HepG2 (cell line): Measurements from ENCODE around the gene XRCC3. TPM values are rescaled to one million over a fixed set of nuclear protein-coding genes. Genes with fewer than 3 reads are reported as not detected.

Experiments used
- ATAC-seq: fragments of 200-7000 bp; cut with Tn5 transposase; 3 replicates; pipeline ENCODE4 v1.9.1; 2020; ENCODE audit warnings: mild to moderate bottlenecking, moderate library complexity
- BruUV-seq: library from RNA; stranded (reverse); fragments of 400-500 nt; replicated peaks from 2 replicates; lab custom pipeline; 2021; lab: Mats Ljungman, UMichigan
- CTCF ChIA-PET: fragments of 300-600 bp; formaldehyde crosslinking; extraction: SDS; loops from one replicate; lab custom pipeline; 2021; ENCODE audit warnings: low total read pairs, inconsistent platforms, low intra/inter-chr PET ratio; lab: Yijun Ruan, JAX
- POLR2A ChIA-PET: fragments of 350-600 bp; sonication (Branson Sonifier 250); formaldehyde crosslinking; loops from one replicate; lab custom pipeline; 2020; ENCODE audit warnings: antibody characterized with exemption, inconsistent platforms; lab: Yijun Ruan, JAX
- DNase-seq: peaks from one replicate; pipeline ENCODE4 v3.0.0-alpha.2; 2015; ENCODE audit warnings: low spot score
- FAIRE-seq: peaks from 3 replicates; lab custom pipeline; 2011; peaks lifted over from hg19 to GRCh38; lab: Jason Lieb, UNC
- H2AFZ ChIP-seq: one replicate; pipeline ENCODE4 v1.6.1; 2011; ENCODE audit warnings: low read length, inconsistent platforms
- H3K27ac ChIP-seq: fragments of 300-600 bp; 3 replicates; pipeline ENCODE4 v1.8.0; 2011; ENCODE audit warnings: mixed run types, mild to moderate bottlenecking, mixed read lengths, low read length, inconsistent platforms; ENCODE audit not compliant: insufficient read depth; ENCODE audit errors: extremely low read length
- H3K27me3 ChIP-seq, 2 experiments: fragments of 200-600 bp in 1 of 2; 2 replicates in 1 of 2; 3 replicates in 1 of 2; pipeline versions ENCODE4 v1.6.0 to v1.8.0; 2011; ENCODE audit warnings: low read length in 2 of 2, mild to moderate bottlenecking in 2 of 2, moderate library complexity in 2 of 2, inconsistent platforms in 1 of 2; ENCODE audit not compliant: insufficient read depth in 2 of 2, control insufficient read depth in 1 of 2
- H3K36me3 ChIP-seq, 2 experiments: fragments of 200-600 bp in 1 of 2; replicated peaks in 1 of 2; 2 replicates in 1 of 2; 3 replicates in 1 of 2; pipeline versions ENCODE4 v1.5.1 to v1.8.0; 2011; ENCODE audit warnings: low read length in 2 of 2, inconsistent platforms in 1 of 2; ENCODE audit not compliant: insufficient read depth in 2 of 2, control insufficient read depth in 1 of 2
- H3K4me1 ChIP-seq: 2 replicates; pipeline ENCODE4 v1.5.1; 2012; ENCODE audit warnings: low read length, inconsistent platforms; ENCODE audit not compliant: insufficient read depth
- H3K4me2 ChIP-seq: 2 replicates; pipeline ENCODE4 v1.6.0; 2011; ENCODE audit warnings: low read depth, low read length, inconsistent platforms
- H3K4me3 ChIP-seq, 3 experiments: fragments of 200-600 bp in 1 of 3; sonication (generic), shearing (Covaris generic) in 1 of 3; replicated peaks in 1 of 3; 2 replicates each; pipeline ENCODE4 v1.5.1; 2011 to 2016; ENCODE audit warnings: low read length in 3 of 3, inconsistent platforms in 2 of 3, low read depth in 2 of 3, mild to moderate bottlenecking in 2 of 3, control low read depth in 1 of 3, mixed read lengths in 1 of 3; ENCODE audit not compliant: insufficient read depth in 1 of 3
- H3K79me2 ChIP-seq: one replicate; pipeline ENCODE4 v1.6.1; 2011; ENCODE audit warnings: low read length, inconsistent platforms; ENCODE audit not compliant: insufficient read depth
- H3K9ac ChIP-seq: 2 replicates; pipeline ENCODE4 v1.6.0; 2011; ENCODE audit warnings: mild to moderate bottlenecking, low read depth, low read length, inconsistent platforms; ENCODE audit not compliant: insufficient read depth
- H3K9me3 ChIP-seq: 2 replicates; pipeline ENCODE4 v1.5.1; 2012; ENCODE audit warnings: mild to moderate bottlenecking, low read length
- H4K20me1 ChIP-seq: 2 replicates; pipeline ENCODE4 v1.6.0; 2011; ENCODE audit warnings: inconsistent platforms, mild to moderate bottlenecking, low read length, moderate library complexity; ENCODE audit not compliant: insufficient read depth
- AGO1 ChIP-seq: fragments of 200-400 bp; formaldehyde crosslinking; IDR thresholded peaks from 2 replicates; pipeline ENCODE4 v1.6.1; 2017; ENCODE audit warnings: mild to moderate bottlenecking, low read depth, low read length, moderate library complexity; ENCODE audit not compliant: poor library complexity, severe bottlenecking
- EZH2 ChIP-seq: conservative IDR thresholded peaks from 2 replicates; pipeline ENCODE4 v1.6.1; 2012; ENCODE audit warnings: mild to moderate bottlenecking, low read depth, low read length, moderate library complexity
- MTF2 ChIP-seq: sonication (generic); formaldehyde crosslinking; IDR thresholded peaks from 2 replicates; pipeline ENCODE4 v1.5.0; 2020; ENCODE audit warnings: missing genetic modification reagents, borderline replicate concordance
- NCOR1 ChIP-seq: fragments of 200-600 bp; sonication (generic); IDR thresholded peaks from 2 replicates; pipeline ENCODE4 v1.7.0; 2017; ENCODE audit warnings: antibody characterized with exemption, low read length, borderline replicate concordance
- NFIC ChIP-seq: IDR thresholded peaks from 2 replicates; pipeline ENCODE4 v1.6.1; 2012; ENCODE audit warnings: mild to moderate bottlenecking, low read length, inconsistent platforms
- PLRG1 ChIP-seq: fragments of 450-650 bp; conservative IDR thresholded peaks from 2 replicates; pipeline ENCODE4 v1.6.1; 2016
- THYN1 ChIP-seq: sonication (generic); formaldehyde crosslinking; IDR thresholded peaks from 2 replicates; pipeline ENCODE4 v1.8.1; 2023; ENCODE audit warnings: low read depth, mild to moderate bottlenecking, moderate library complexity, missing genetic modification reagents, borderline replicate concordance
- ZKSCAN5 ChIP-seq: sonication (generic); formaldehyde crosslinking; IDR thresholded peaks from 2 replicates; pipeline ENCODE4 v1.5.1; 2020; ENCODE audit warnings: mild to moderate bottlenecking, missing genetic modification reagents
- ZNF615 ChIP-seq: sonication (generic); formaldehyde crosslinking; IDR thresholded peaks from 2 replicates; pipeline ENCODE4 v1.5.0; 2020; ENCODE audit warnings: mild to moderate bottlenecking, missing genetic modification reagents, borderline replicate concordance
- ZNF7 ChIP-seq: IDR thresholded peaks from 2 replicates; pipeline ENCODE4 v1.6.1; 2016; ENCODE audit warnings: missing biosample characterization, missing genetic modification reagents
- ZNF746 ChIP-seq: sonication (generic); formaldehyde crosslinking; IDR thresholded peaks from 2 replicates; pipeline ENCODE4 v1.8.0; 2022; ENCODE audit warnings: mild to moderate bottlenecking, missing genetic modification reagents
- WGBS: methylation state at CpG from one replicate; pipeline ENCODE4 v1.1.6; 2017; ENCODE audit warnings: low lambda C conversion rate; 5-methylcytosine and 5-hydroxymethylcytosine counted together
- in situ Hi-C: cut with HindIII; loops from 2 replicates; pipeline ENCODE4 v1.10.0; 2017; ENCODE audit warnings: low pct_unique_long_range_greater_than_20kb; ENCODE audit not compliant: extremely low pct_ligation_motif_present
- intact Hi-C: fragments of 100-400 bp; cut with micrococcal nuclease; formaldehyde crosslinking; loops from one replicate; pipeline ENCODE4 v1.10.0; 2022; ENCODE audit not compliant: unreplicated experiment
- polyA plus RNA-seq, 8 experiments: library from polyadenylated mRNA; depleted of rRNA in 3 of 8; stranded (reverse) in 7 of 8; unstranded in 1 of 8; fragments of >200 nt; fragmentation: Illumina TruSeq in 4 of 8; extraction: Trizol in 4 of 8; gene quantifications; 2 replicates each; pipeline versions ENCODE4 v1.2.1 to v1.2.3, GENCODE V29; 2011 to 2016; ENCODE audit warnings: low read depth in 4 of 8, missing spikeins in 1 of 8, mixed read lengths in 1 of 8; ENCODE audit not compliant: insufficient read depth in 1 of 8
- total RNA-seq, 5 experiments: library from RNA; depleted of rRNA; stranded (reverse); fragments of >200 nt; fragmentation: Illumina TruSeq; extraction: Trizol; gene quantifications; 2 replicates each; pipeline ENCODE4 v1.2.3, GENCODE V29; 2016; ENCODE audit warnings: low read depth in 1 of 5
- TF ChIP-seq, protein P1 (sequence below): sonication (generic); formaldehyde crosslinking; IDR thresholded peaks from 2 replicates; pipeline ENCODE4 v1.5.1; 2020; ENCODE audit warnings: mild to moderate bottlenecking, missing genetic modification reagents, borderline replicate concordance
- TF ChIP-seq, protein P2 (sequence below): IDR thresholded peaks from 2 replicates; pipeline ENCODE4 v1.6.1; 2016; ENCODE audit warnings: missing biosample characterization, missing genetic modification reagents, low read depth
- TF ChIP-seq, protein P3 (sequence below): sonication (generic); formaldehyde crosslinking; IDR thresholded peaks from 2 replicates; pipeline ENCODE4 v1.8.1; 2023; ENCODE audit warnings: missing genetic modification reagents, inconsistent platforms, borderline replicate concordance
- TF ChIP-seq, protein P4 (sequence below): sonication (generic); formaldehyde crosslinking; conservative IDR thresholded peaks from 2 replicates; pipeline ENCODE4 v1.4.0; 2020; ENCODE audit warnings: missing genetic modification reagents

Gene XRCC3
- total and polyA plus RNA-seq, 2 of the 13 experiments (the other 11 are each of a cell fraction or from before 2014, with no cell fraction given), result 5.4 to 25.8 TPM

DNA sequence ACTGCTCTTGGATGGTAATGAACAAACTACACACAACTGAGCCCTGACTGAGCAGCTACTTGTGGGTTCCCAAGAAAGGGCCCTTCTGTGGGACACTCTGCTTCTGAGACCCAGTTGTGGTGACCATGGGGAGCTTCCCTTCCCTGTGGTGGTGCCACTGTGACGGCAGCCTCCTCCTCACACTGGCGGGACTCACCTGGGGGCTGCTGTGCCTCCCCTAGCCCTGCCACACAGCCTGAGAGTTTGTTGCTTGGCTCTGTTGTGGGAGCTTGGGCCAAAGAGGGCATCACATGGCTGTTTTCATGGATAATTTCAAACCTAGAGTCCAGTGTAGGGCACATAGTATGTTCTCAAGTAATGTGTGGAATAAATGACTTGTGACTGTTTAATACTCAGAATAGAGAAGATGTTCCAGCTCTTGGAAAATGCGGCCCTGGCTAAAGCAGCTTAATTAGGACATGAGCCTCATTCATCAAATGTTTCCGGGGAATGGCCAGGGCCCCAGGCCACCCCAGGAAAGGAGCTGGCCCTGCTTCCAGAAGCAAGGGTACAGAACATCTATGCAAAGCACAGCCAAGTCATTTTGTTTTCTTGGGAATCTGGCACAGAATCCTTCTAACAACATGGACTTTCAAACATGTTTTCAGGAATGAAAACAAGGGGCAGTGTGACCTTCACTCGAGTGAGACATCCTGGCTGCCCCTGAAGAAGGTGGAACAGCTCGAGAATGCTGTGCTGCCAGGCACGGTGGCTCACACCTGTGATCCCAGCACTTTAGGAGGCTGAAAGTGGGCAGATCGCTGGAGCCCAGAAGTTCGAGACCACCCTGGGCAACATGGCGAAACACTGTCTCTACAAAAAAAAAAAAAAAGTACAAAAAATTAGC lies 21.5 kb upstream of the XRCC3 start:
- H2AFZ ChIP-seq, result no peak overlapping the region
- no peak overlapping the region for H3K4me2 ChIP-seq
- H4K20me1 ChIP-seq, result no peaks in the 10 kb centered on the region
- no peaks in the 10 kb centered on the region for H3K27me3 ChIP-seq
- H3K36me3 ChIP-seq, result peaks cover 12 to 30% of the 10 kb centered on the region in 2 experiments; a peak in 4 of 5 replicates
- ATAC-seq, result no peak
- no peak overlapping the region for H3K4me3 ChIP-seq
- no TSS peak for BruUV-seq
- 0 out of 2 replicates have a peak, but pooled peaks cover 10% of the 10 kb centered on the region for H3K4me1 ChIP-seq
- POLR2A ChIA-PET, result no interaction called here
- no peaks in the 10 kb centered on the region for H3K9me3 ChIP-seq
- FAIRE-seq, result no peak
- H3K27ac ChIP-seq, result no peak overlapping the region
- no peak overlapping the region for H3K9ac ChIP-seq
- H3K79me2 ChIP-seq, result no peaks in the 10 kb centered on the region
- CTCF ChIA-PET, result no interaction called here
- no peak for DNase-seq
- intact Hi-C loops, result no loop called here
- WGBS, result 90% methylated on average over 8 of the region's 10 CpGs
- in situ Hi-C loops, result no loop called here
- TF ChIP-seq ZNF615 (CRISPR knock-in tag) (no peak), PLRG1 (no peak), ZNF7 (CRISPR knock-in tag) (no peak), ZNF746 (CRISPR knock-in tag) (no peak), AGO1 (no peak), MTF2 (CRISPR knock-in tag) (no peak), EZH2 (no peak), NCOR1 (no peak), ZKSCAN5 (CRISPR knock-in tag) (no peak), THYN1 (CRISPR knock-in tag) (no peak), NFIC (no peak)
- TF ChIP-seq, protein P1, sequence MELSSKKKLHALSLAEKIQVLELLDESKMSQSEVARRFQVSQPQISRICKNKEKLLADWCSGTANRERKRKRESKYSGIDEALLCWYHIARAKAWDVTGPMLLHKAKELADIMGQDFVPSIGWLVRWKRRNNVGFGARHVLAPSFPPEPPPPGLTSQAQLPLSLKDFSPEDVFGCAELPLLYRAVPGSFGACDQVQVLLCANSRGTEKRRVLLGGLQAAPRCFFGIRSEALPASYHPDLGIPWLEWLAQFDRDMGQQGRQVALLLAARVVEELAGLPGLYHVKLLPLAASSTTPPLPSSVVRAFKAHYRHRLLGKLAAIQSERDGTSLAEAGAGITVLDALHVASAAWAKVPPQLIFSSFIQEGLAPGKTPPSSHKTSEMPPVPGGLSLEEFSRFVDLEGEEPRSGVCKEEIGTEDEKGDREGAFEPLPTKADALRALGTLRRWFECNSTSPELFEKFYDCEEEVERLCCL (CRISPR knock-in tag), result no peak
- TF ChIP-seq, protein P2, sequence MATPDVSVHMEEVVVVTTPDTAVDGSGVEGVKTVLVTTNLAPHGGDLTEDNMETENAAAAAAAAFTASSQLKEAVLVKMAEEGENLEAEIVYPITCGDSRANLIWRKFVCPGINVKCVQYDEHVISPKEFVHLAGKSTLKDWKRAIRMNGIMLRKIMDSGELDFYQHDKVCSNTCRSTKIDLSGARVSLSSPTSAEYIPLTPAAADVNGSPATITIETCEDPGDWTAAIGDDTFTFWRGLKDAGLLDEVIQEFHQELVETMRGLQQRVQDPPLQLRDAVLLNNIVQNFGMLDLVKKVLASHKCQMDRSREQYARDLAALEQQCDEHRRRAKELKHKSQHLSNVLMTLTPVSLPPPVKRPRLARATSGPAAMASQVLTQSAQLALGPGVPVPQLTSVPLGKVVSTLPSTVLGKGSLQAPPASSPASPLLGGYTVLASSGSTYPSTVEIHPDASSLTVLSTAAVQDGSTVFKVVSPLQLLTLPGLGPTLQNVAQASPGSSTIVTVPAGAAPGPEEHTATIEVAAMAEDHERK (CRISPR knock-in tag), result no peak
- TF ChIP-seq, protein P3, sequence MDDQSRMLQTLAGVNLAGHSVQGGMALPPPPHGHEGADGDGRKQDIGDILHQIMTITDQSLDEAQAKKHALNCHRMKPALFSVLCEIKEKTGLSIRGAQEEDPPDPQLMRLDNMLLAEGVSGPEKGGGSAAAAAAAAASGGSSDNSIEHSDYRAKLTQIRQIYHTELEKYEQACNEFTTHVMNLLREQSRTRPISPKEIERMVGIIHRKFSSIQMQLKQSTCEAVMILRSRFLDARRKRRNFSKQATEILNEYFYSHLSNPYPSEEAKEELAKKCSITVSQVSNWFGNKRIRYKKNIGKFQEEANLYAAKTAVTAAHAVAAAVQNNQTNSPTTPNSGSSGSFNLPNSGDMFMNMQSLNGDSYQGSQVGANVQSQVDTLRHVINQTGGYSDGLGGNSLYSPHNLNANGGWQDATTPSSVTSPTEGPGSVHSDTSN (CRISPR knock-in tag), result no peak
- TF ChIP-seq, protein P4, sequence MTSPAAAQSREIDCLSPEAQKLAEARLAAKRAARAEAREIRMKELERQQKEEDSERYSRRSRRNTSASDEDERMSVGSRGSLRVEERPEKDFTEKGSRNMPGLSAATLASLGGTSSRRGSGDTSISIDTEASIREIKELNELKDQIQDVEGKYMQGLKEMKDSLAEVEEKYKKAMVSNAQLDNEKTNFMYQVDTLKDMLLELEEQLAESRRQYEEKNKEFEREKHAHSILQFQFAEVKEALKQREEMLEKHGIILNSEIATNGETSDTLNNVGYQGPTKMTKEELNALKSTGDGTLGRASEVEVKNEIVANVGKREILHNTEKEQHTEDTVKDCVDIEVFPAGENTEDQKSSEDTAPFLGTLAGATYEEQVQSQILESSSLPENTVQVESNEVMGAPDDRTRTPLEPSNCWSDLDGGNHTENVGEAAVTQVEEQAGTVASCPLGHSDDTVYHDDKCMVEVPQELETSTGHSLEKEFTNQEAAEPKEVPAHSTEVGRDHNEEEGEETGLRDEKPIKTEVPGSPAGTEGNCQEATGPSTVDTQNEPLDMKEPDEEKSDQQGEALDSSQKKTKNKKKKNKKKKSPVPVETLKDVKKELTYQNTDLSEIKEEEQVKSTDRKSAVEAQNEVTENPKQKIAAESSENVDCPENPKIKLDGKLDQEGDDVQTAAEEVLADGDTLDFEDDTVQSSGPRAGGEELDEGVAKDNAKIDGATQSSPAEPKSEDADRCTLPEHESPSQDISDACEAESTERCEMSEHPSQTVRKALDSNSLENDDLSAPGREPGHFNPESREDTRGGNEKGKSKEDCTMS (CRISPR knock-in tag), result no peak
